Measurements from ENCODE around the gene ESYT1. TPM values are rescaled to one million over a fixed set of nuclear protein-coding genes. Genes with fewer than 3 reads are reported as not detected.

Gene ESYT1
- total and polyA plus RNA-seq, 9 of the 15 experiments (the other 6 are each of a cell fraction or from before 2014, with no cell fraction given): 132 to 420 (median 164) TPM

DNA sequence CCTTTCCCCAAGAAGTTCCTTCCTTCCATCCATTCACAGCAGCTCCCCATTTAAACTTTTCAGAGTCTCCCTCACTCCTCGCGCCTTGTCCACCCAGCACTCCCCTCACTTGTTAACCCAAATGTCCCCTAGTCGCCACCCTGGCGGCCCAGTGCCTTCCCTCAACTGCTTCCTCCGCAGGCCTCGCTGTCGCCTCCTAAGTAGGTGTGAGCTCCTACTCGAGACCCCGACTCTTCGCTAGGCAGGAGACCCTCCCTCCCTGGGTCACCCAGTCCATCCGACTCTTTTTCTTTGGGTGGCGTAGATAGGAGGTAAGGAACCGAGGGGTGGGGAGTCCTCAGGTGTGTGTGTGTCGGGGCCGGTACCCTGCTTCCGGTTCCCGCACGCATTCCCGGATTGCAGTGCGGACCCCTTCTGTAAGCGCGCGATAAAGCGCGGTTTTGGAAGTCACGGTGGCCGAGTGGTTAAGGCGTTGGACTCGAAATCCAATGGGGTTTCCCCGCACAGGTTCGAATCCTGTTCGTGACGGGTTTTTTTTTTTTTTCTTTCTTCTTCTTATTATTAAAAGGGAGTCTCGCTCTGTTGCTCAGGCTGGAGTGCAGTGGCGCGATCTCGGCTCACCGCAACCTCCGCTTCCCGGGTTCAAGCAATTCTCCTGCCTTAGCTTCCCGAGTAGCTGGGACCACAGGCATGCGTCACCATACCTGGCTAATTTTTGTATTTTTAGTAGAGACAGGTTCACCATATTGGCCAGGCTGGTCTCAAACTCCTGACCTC is 62.0 kb downstream of the ESYT1 start (continued):
- TF ChIP-seq ETV1 (tag; conservative IDR thresholded peaks at IDR 0.05; ENCODE audit: low read depth): peak; percentile 99
- TF ChIP-seq L3MBTL2 (IDR thresholded peaks at IDR 0.05): no peak
- TF ChIP-seq, protein P1, sequence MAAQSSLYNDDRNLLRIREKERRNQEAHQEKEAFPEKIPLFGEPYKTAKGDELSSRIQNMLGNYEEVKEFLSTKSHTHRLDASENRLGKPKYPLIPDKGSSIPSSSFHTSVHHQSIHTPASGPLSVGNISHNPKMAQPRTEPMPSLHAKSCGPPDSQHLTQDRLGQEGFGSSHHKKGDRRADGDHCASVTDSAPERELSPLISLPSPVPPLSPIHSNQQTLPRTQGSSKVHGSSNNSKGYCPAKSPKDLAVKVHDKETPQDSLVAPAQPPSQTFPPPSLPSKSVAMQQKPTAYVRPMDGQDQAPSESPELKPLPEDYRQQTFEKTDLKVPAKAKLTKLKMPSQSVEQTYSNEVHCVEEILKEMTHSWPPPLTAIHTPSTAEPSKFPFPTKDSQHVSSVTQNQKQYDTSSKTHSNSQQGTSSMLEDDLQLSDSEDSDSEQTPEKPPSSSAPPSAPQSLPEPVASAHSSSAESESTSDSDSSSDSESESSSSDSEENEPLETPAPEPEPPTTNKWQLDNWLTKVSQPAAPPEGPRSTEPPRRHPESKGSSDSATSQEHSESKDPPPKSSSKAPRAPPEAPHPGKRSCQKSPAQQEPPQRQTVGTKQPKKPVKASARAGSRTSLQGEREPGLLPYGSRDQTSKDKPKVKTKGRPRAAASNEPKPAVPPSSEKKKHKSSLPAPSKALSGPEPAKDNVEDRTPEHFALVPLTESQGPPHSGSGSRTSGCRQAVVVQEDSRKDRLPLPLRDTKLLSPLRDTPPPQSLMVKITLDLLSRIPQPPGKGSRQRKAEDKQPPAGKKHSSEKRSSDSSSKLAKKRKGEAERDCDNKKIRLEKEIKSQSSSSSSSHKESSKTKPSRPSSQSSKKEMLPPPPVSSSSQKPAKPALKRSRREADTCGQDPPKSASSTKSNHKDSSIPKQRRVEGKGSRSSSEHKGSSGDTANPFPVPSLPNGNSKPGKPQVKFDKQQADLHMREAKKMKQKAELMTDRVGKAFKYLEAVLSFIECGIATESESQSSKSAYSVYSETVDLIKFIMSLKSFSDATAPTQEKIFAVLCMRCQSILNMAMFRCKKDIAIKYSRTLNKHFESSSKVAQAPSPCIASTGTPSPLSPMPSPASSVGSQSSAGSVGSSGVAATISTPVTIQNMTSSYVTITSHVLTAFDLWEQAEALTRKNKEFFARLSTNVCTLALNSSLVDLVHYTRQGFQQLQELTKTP (IDR thresholded peaks at IDR 0.05; ENCODE audit: low read depth in 1 of 2, partially characterized antibody in 2 of 2): peak in 1 of 2 experiments; percentile 62
- TF ChIP-seq SIN3B (IDR thresholded peaks at IDR 0.05; ENCODE audit: low read depth): 0 out of 2 replicates have a peak, but pooled peaks have one; percentile 19
- 0 out of 2 replicates have a peak, but pooled peaks have one; percentile 14 for TF ChIP-seq GATAD2A (IDR thresholded peaks at IDR 0.05)
- TF ChIP-seq DMBX1 (CRISPR knock-in tag; IDR thresholded peaks at IDR 0.05; ENCODE audit: borderline replicate concordance): no peak
- peak; percentile 74 for TF ChIP-seq EP400 (IDR thresholded peaks at IDR 0.05)
- TF ChIP-seq, protein P2, sequence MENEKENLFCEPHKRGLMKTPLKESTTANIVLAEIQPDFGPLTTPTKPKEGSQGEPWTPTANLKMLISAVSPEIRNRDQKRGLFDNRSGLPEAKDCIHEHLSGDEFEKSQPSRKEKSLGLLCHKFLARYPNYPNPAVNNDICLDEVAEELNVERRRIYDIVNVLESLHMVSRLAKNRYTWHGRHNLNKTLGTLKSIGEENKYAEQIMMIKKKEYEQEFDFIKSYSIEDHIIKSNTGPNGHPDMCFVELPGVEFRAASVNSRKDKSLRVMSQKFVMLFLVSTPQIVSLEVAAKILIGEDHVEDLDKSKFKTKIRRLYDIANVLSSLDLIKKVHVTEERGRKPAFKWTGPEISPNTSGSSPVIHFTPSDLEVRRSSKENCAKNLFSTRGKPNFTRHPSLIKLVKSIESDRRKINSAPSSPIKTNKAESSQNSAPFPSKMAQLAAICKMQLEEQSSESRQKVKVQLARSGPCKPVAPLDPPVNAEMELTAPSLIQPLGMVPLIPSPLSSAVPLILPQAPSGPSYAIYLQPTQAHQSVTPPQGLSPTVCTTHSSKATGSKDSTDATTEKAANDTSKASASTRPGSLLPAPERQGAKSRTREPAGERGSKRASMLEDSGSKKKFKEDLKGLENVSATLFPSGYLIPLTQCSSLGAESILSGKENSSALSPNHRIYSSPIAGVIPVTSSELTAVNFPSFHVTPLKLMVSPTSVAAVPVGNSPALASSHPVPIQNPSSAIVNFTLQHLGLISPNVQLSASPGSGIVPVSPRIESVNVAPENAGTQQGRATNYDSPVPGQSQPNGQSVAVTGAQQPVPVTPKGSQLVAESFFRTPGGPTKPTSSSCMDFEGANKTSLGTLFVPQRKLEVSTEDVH (IDR thresholded peaks at IDR 0.05; ENCODE audit: low read depth, partially characterized antibody): peak; percentile 87
- TF ChIP-seq ZNF347 (CRISPR knock-in tag; IDR thresholded peaks at IDR 0.05; ENCODE audit: low read depth): no peak
- TF ChIP-seq NCOR1 (IDR thresholded peaks at IDR 0.05): no peak
- TF ChIP-seq STAT5A (IDR thresholded peaks at IDR 0.05; ENCODE audit: borderline replicate concordance, low read length): no peak
- no peak for TF ChIP-seq PTTG1 (tag; IDR thresholded peaks at IDR 0.05; ENCODE audit: low read depth)
- 0 out of 2 replicates have a peak, but pooled peaks have one; percentile 35 for TF ChIP-seq DPF2 (IDR thresholded peaks at IDR 0.05)
- no peak for TF ChIP-seq BMI1 (IDR thresholded peaks at IDR 0.05; ENCODE audit: low read length)

All from K562 (cell line).